GM21717 (cell line): ENCODE data around the gene RPGR.

Experiments
- ATAC-seq: cut with Tn5 transposase; IDR thresholded peaks from one replicate; pipeline ENCODE4 v1.9.1; 2021; ENCODE audit warnings: mild to moderate bottlenecking, moderate library complexity; ENCODE audit not compliant: unreplicated experiment

Gene RPGR

DNA sequence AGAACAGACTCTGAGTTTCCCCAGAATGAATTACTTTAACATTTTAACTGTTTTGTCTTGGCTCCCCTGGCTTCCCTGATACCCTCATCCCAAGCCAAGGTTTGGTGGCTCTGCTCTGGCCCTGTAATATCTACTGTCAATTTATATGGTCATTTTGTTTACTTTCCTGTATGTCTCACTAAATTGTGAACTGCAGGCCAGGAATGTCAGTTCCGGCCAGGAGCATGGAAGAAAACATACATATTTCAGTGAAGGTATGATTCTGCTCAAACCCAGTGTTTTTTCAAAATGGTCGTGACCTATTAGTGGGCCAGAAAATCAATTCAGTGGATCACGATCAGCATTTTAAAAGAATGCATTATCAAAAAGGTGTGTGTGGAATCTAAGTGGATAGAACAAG, 1.2 kb downstream of the RPGR start:
- ATAC-seq = no peak

DNA sequence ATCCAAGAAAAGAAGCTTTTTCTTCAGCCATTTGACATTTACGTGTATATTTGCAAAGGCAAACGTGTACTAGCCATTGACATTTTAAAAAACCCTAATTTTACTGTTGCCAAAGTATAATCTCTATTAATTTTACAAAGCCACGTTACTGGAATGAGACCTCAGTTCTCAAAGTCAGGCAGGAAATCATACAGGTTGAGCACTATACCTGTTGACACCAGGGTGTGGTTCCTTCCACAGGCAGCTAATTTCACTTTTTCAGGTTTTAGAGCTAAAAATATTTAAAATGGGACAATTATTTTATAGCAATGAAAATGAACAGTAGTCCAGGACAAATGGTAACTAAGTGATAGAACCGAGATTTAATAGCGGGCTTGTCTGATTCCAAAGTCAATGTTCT, 6.5 kb downstream of the RPGR start:
- no peak for ATAC-seq

DNA sequence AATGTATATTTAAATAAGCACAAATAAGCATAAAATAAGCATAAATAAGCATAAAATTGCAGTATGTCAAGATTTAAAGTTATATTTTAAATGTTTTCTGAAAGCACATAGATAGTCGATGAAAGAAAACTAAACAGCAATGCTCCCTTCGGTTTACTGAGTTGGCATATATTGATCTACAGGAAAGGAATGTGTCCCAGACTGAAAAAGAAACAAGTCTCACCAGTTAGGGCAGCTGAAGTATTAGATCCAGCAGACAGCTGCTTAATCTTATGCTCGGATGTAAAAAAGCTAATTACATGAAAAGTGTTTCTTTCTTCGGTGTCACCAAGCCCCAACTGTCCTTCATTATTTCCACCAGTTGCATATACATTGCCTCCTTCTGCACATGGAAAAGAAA, 8.7 kb downstream of the RPGR start:
- ATAC-seq = no peak

DNA sequence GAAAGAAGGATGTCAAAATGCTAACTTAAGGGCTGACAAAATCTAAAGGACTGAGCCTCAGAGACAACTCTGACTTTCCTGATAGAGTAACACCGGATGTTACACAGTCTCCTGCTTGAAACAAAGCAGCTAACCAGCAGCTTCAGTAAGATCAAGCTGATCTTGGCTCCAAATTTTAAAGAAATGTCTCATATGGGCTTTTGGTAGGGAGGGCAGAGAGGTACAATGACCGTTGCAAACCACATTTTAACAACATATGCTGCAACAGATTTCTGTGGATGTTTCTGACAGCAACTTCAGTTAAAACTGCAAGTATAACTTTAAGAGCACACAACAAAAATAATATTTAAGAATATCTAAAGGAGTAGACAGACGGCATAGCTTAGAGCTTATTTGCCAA, 9.1 kb downstream of the RPGR start:
- no peak for ATAC-seq

- no peak for ATAC-seq
Observed at GRCh38 chrX:38315186-38315585, 12.1 kb downstream of the RPGR start.

DNA sequence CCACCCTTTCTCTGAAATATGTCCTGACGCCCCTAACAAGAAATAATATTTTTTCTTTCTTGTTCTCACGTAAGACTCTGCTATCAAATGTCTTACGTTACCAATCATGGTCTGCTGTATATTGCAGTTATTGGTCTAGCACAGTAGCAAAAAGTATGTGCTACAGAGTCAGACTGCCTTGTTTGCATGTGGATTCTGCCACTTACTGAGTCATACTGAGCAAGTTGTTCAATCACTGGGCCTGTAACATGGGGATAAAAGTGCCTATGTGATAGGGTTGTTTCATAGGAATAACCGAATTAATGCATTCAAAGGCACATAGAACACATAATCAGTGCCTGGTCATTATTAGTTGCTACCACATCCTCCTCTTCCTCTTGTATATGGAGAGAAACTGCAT, 14.1 kb downstream of the RPGR start:
- ATAC-seq = no peak

GRCh38 chrX:38312436-38312835, 14.9 kb downstream of the RPGR start:
- no peak for ATAC-seq

GRCh38 chrX:38311743-38312142, 15.6 kb downstream of the RPGR start:
- ATAC-seq = no peak

DNA sequence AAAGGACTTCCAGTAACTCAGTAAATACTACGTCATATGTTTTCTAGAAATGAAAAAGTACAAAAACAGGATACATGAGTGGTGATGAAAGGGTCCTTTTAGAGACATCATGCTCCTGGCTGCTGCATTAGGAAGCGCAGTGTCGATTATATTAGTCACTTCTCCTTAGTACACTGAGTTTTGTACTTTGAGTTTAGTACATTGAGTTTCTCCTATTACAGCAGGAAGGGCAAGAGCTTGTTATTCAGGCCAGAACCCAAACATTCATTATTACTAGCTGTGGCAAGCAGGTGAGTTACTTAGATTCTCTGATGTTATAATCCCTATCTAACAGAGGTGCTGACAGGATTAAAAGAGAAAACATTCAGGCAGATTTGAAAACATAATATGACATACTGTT, 21.3 kb downstream of the RPGR start:
- no peak for ATAC-seq

DNA sequence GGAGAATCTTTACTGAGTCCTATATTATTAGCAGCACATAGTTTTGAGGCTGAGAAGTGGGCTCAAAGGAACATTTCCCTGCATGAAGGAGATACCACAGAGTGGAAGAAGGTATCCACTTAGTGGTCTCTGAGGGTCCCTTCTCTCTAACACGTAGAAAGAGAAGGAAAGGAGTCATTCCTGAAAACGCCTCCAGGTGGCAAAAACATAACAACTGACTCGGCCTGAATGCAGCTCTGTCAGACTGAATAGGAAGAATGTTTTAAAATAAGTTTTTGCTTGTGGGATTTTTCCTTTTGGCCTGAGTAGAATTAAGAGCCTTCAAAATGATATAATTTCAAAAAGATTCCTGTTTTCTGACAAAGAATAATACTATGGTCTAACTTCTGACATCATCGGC, 23.3 kb downstream of the RPGR start:
- no peak for ATAC-seq

- no peak for ATAC-seq
Observed at GRCh38 chrX:38293741-38294140, 33.6 kb downstream of the RPGR start.

DNA sequence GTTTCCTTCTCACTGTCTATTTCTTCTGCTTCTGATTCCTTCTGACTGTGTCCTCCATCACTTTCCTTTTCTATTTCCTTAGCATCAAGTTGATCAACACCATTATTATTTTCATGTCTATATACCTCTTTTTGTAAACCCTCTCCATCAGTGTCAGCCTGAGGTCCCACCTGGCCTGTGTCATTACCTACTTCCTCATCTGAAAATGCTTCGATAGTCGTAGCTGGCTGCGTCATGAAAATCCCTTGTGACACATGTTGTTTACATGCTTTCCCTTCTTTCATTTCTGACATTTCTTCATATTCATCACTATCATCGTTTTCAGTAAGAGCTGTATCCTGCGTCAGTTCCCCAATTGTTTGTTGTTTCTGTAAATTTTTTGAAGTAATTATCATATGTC, 39.6 kb downstream of the RPGR start:
- ATAC-seq = no peak

DNA sequence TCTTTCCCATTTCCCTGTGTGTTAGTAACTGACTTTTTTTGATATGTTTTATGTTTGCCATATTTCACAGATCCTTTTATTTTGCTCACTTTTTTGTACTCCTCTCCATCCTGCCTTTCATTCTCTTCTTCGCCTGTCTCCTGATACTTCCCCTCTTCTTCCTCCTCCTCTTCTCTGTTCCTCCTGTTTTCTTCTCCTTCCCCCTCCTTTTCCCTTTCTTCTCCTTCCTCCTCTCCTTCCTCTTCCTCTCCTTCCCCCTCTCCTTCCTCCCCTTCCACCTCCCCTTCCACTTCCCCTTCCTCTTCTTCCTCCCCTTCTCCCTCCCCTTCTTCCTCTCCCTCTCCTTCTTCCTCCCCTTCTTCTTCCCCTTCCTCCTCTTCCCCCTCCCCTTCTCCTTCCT, 41.7 kb downstream of the RPGR start:
- no peak for ATAC-seq

DNA sequence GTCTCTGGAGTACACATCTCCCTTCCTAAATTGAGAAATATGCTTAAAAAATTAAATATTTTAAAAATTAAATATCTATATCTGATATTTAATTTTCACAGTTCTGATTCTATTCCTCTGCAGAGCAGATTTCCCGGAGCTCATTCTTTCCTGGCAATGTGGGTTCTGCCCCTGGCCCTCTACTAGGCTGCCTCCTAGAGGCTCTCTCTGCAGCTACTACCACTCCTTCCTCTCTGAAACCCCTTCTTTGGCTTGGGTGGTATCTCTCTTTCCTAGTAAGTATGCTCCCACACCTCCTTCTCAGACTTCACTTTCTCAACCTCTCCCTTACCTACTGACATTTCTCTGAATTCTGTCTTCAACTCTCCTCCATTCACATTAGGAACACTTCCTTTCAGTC, 45.3 kb downstream of the RPGR start:
- ATAC-seq = no peak

DNA sequence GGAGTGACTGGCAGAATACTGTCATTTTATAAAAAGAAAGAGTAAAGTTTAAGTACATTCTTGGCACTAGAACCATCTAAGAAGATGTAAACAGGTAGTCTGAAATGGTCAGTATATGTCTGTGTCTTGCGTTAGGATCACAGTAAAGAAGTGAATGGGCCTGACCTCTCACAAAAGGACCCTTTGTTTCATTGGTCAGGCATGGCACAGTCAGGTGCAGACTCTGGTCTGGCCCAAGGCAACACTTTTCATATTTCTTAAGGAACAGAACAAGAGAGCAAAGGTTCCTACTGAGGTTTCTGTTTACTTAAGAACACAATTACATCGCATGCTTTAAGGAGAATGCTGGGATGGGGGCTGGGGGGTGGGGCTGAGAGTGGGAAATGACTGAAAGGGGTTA, 48.1 kb downstream of the RPGR start:
- no peak for ATAC-seq

DNA sequence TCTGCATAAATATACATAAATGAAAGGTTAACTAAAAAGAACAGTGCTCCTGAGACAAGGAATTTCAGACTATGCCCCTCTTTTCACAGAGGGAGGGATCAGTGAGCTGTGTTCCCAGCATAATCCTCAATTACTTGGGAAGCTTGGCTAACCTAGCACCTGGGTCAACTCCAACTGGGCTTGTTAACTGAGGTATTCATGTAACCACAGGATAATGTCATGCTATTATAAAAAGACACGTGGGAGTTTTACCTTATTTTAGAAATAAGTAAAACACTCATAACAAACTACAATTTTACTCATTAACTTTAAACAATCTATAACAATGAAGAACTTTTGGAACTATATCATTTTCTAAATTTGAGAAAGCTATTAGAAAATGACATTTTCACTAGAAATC, 48.6 kb downstream of the RPGR start:
- ATAC-seq = no peak

- no peak for ATAC-seq
Observed at GRCh38 chrX:38277802-38278201, 49.5 kb downstream of the RPGR start.

DNA sequence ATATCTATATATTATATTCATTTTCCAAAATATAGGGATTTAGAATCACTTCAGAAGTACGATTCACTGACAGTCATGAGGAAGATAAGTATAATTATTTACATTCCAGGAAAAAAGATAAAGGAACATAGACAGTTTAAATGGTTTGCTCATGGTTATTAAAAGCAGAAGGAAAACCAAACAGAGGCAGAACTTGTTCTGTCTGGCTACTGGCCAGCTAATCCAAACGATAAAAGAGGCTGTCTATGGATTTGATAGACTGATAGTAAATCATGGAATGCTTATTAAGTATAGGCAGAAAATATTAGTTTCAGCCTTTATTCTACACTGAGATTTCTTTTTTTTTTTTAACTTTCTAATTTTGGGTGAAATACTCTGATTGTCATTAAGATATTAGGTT, 50.2 kb downstream of the RPGR start:
- no peak for ATAC-seq

- ATAC-seq = no peak
Observed at GRCh38 chrX:38276089-38276488, 51.2 kb downstream of the RPGR start.

DNA sequence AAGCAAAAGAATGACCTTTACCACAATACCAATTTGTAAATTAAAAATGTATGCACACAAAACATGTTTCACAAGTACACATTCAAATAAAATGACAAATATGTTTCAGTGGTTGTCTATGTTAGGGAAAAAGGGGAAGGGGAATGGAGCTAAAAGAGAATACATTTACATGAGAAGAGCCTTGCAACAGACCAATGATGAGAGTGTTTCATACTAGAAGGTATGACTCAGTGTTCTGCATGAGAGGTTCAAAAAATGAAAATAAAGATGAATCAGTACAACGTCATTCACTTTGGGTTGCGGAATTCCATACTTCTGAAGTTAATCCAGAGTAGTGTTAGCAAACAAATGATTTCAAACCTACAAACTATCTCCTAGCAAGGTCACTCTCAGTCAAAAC, 51.7 kb downstream of the RPGR start:
- ATAC-seq = no peak

DNA sequence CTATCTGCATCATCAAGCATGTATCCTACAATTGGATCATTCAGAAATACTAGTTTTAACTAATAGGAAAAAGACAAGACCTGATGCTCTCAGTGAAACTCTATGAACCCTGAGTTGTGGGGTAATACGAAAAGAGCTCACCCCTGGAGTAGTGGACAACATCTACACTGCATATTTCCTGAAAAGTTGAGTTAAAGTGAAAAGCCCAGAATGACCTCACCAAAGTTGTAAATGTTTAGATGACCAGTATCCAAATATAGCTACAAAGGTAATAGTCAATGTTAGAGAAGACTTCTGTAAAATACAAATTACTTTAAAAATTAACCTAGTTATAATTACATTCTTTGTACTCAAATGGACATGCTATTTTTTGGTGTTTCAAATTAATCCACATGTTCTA, 53.9 kb downstream of the RPGR start:
- ATAC-seq = no peak

- peak; percentile 71 for ATAC-seq
Observed at GRCh38 chrX:38271154-38271716, 56.1 kb downstream of the RPGR start.

DNA sequence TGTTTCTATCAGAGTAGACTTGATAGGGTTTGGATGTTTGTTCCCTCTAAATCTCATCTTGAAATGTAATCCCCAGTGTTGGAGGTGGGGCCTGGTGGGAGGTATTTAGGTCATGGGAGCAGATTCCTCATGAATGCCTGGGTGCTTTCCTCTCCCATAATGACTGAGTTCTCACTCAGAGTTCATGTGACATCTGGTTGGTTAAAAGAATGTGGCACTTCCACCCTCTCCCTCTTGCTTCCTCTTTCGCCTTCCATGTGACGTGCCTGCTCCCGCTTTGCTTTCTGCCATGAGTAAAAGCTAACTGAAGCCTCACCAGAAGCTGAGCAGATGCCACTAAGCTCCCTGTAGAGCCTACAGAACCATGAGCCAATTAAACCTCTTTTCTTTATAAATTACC, 59.3 kb downstream of the RPGR start:
- no peak for ATAC-seq
